NB4 (cell line): ENCODE measurements around the gene TACR1.
A peak's percentile ranks its signal among the peaks of the same experiment; 100 is the strongest.

Source experiments
- DNase-seq: peaks from one replicate; pipeline ENCODE4 v3.0.0; 2010; ENCODE audit warnings: low read depth
- H3K4me3 ChIP-seq: one replicate; pipeline ENCODE4 v1.5.1; 2011; ENCODE audit warnings: mild to moderate bottlenecking, low read depth, low read length, moderate library complexity
- MYC ChIP-seq: IDR thresholded peaks from 2 replicates; pipeline ENCODE4 v1.6.1; 2011; ENCODE audit warnings: low read depth, low read length
- POLR2A ChIP-seq: IDR thresholded peaks from 2 replicates; pipeline ENCODE4 v1.6.1; 2011; ENCODE audit warnings: mild to moderate bottlenecking; ENCODE audit not compliant: insufficient read length; ENCODE audit errors: extremely low read depth
- TF ChIP-seq, protein P1 (sequence below): IDR thresholded peaks from 2 replicates; pipeline ENCODE4 v1.6.1; 2011; ENCODE audit warnings: low read depth, low read length
- TF ChIP-seq, protein P2 (sequence below): IDR thresholded peaks from one replicate; pipeline ENCODE4 v1.5.1; 2012; ENCODE audit warnings: low read depth, low read length

Gene TACR1

GRCh38 chr2:75042823-75043222 lies 156.5 kb downstream of the TACR1 start:
- DNase-seq = no peak
- H3K4me3 ChIP-seq = no peak overlapping the region
- TF ChIP-seq, protein P1, sequence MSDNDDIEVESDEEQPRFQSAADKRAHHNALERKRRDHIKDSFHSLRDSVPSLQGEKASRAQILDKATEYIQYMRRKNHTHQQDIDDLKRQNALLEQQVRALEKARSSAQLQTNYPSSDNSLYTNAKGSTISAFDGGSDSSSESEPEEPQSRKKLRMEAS = no peak
- TF ChIP-seq, protein P2, sequence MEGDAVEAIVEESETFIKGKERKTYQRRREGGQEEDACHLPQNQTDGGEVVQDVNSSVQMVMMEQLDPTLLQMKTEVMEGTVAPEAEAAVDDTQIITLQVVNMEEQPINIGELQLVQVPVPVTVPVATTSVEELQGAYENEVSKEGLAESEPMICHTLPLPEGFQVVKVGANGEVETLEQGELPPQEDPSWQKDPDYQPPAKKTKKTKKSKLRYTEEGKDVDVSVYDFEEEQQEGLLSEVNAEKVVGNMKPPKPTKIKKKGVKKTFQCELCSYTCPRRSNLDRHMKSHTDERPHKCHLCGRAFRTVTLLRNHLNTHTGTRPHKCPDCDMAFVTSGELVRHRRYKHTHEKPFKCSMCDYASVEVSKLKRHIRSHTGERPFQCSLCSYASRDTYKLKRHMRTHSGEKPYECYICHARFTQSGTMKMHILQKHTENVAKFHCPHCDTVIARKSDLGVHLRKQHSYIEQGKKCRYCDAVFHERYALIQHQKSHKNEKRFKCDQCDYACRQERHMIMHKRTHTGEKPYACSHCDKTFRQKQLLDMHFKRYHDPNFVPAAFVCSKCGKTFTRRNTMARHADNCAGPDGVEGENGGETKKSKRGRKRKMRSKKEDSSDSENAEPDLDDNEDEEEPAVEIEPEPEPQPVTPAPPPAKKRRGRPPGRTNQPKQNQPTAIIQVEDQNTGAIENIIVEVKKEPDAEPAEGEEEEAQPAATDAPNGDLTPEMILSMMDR = no peak
- no peak for TF ChIP-seq MYC
- no peak for TF ChIP-seq POLR2A

- H3K4me3 ChIP-seq = no peak overlapping the region
- TF ChIP-seq, protein P2 = no peak
- TF ChIP-seq, protein P1 = no peak
- no peak for TF ChIP-seq POLR2A
- no peak for TF ChIP-seq MYC
- DNase-seq = no peak
Observed at GRCh38 chr2:75041731-75042600, 157.4 kb downstream of the TACR1 start.

DNA sequence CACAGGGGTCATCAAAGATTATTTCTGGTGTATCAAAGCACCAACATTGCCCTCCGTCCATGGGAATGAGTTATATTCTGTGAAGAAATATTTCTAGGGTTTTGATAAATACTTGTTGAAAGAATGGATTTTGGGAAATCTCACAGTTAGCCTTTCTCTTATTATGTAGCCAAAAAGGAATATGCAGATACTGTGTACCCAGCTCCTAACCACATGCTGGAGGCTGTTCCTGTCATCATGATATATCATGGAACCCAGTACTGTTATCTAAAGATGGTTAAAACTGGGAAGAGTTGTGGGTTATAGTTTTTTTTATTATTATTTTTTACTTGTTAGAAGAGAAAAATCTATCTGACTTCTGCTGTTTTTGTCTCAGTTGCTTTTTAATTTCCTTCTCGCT lies 158.1 kb downstream of the TACR1 start:
- DNase-seq = no peak
- no peak overlapping the region for H3K4me3 ChIP-seq
- TF ChIP-seq, protein P1 = no peak
- TF ChIP-seq, protein P2 = no peak
- TF ChIP-seq POLR2A (no peak), MYC (no peak)

- DNase-seq = peak; percentile 25
- TF ChIP-seq POLR2A (no peak), MYC (no peak)
- TF ChIP-seq, protein P1 = no peak
- TF ChIP-seq, protein P2 = no peak
- no peak overlapping the region for H3K4me3 ChIP-seq
Observed at GRCh38 chr2:75035444-75036353, 163.6 kb downstream of the TACR1 start.

- no peak for DNase-seq
- TF ChIP-seq POLR2A = no peak
- TF ChIP-seq, protein P1 = no peak
- TF ChIP-seq MYC = no peak
- TF ChIP-seq, protein P2 = no peak
Observed at GRCh38 chr2:75033516-75033915, 165.8 kb downstream of the TACR1 start.

More at GRCh38 chr2:75033516-75033915, 165.8 kb downstream of the TACR1 start:
- H3K4me3 ChIP-seq = no peak overlapping the region
